ENCODE data around the gene ZC3H12D.
"Not testable (repeated sequence)": the region's sequence is repeated elsewhere in the genome, so short reads cannot be mapped to it uniquely, and the experiment has no call there.

The ZC3H12D gene

DNA sequence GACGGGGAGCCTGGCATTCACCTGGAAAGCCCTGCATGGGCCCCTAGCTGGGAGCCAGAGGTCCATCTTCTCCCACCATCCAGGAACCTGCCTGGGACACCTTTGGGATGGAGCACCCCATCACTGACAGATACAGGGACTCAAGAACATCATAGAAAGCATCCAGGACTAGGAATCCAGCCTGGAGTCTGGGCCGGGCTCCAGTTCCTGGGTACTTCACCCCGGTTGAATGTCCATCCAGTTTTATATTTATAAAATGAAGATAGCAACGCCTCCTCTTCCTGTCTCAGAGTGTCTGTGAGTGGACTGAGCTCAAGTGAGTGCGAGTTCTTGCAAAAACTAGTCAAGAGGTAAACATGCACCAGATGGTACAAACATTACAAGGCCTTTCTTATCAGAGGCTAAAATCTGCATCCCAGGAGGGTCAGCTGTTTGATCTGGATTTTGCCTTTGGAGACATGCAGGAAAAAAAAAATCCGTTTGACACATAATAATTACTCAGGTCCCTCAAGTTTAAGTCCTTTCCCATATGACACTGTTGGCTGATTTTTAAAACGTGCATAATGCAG lies 27.4 kb downstream of the ZC3H12D start:
- DNase-seq, result no peak

DNA sequence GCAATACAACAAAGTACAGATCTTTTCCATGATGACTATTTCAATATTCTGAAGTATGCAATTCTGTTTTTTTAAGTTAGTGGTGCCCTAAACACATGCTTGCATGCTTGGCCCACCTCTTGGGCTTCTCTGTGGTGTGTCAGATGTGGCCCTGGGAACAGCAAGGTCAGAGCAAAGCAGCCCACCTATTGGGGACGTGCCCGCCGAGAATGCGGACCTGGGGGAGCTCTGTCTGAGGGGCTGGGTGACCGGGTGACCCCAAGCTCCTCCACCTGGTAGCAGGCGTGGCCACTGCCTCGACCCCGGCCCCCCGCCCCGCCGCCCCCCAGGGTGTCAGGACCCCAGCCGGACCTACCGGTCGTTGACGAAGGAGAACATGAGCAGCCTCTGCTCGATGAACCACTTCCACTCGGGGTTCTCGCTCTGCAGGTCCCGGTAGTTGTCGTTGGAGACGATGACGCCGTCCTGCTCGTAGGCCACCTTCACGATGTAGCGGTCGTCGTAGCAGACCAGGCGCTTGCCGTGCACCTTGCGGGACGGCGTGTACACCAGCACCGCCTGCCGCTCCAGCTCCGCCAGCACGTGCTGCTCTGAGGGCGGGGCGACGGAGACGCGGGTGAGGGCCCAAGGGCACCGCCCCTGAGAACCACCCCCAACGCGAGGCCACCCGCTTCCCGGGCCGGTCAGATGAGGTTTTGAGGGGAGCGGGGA lies 28.3 kb downstream of the ZC3H12D start:
- DNase-seq, result no peak

DNA sequence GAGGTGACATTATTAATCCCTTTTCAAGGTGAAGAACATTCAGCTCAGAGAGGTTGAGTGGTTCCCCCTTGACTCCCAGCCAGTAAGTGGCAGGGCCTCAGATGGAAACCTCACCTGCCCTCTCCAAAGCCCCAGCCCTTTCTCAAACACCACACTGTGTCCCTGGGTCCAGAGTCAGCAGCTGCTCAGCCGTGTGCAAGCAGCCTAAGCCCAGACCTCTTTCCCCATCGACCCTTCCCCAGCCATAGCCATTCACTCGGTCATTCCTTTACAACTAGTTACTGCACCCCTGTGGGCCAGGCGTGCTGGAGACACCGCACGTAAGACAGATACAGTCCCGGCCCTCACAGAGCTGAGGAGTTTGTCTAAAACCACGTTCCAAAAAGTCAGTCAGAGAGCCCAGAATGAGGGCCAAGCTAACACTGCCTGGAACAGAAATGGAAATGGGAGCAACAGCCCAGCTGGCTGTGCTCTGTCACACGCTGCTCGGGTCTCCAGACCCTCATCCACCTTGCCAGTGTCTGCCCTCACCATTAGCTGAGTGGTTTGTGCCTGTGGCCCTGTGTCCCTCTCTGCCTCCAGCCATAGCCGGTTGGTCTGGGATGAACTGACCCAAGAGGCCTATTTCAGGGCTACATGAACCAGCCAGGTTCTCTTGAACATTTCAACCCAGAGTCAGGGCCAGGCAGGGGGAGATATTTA lies 29.6 kb downstream of the ZC3H12D start:
- DNase-seq, result no peak

DNA sequence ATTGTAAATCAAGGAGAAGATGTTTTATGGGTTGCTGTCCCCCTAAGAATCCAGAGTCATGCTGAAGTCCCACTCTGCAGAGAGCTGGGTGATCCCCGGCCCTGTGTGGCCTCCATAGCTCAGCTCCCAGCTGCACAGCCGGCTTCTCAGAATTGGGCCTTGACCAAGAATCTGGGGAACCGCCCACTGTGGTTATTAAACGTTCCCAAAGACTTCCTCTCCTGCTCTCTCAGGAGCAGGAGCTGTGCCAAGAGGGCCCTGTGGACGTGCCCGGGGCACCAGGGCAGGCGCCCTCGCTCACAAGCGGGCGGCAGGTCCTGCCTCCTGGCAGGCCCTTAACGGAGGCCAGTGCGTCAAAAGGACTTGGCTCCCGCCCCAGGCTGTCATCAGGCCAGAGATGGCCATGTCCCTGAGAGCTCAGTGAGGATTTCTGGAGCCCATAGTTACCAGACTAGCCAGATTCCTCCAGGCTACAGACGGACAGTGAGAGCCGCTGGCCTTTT lies 30.4 kb downstream of the ZC3H12D start:
- no peak for DNase-seq

DNA sequence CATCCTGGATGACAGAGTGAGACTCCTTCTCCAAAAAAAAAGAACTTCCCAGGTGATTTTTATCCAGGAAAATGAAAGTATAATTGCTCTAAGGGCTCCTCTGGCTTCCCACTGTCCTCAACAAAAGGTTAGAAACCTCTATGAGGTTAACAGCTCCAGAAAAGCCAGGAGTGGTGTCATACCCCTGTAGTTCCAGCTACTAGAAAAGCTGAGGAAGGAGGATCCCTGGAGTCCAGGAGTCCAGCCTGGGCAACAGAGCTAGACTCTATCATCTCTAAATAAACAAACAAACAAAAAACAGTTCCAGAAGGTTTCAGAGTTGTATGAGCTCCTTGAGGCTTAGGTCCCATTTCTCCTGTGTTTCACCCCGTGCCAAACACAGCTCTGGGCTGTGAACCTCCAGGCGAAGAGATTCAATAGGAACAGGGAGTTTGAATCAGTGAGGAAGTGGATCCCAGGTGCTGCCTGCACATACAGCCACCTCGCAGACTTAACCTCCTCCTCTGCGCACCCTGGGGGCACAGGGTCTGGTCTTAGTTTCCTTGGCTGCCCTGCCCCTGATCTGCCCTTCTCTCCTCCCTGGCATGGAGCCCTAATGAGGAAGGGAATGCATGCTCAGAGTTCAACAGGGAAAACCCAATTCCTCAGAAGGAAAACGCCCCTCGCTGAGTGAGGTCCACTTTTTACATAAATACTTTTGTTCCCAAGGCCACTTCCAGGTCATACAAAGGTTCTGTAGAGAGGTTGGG lies 31.0 kb downstream of the ZC3H12D start:
- DNase-seq, result no peak

DNA sequence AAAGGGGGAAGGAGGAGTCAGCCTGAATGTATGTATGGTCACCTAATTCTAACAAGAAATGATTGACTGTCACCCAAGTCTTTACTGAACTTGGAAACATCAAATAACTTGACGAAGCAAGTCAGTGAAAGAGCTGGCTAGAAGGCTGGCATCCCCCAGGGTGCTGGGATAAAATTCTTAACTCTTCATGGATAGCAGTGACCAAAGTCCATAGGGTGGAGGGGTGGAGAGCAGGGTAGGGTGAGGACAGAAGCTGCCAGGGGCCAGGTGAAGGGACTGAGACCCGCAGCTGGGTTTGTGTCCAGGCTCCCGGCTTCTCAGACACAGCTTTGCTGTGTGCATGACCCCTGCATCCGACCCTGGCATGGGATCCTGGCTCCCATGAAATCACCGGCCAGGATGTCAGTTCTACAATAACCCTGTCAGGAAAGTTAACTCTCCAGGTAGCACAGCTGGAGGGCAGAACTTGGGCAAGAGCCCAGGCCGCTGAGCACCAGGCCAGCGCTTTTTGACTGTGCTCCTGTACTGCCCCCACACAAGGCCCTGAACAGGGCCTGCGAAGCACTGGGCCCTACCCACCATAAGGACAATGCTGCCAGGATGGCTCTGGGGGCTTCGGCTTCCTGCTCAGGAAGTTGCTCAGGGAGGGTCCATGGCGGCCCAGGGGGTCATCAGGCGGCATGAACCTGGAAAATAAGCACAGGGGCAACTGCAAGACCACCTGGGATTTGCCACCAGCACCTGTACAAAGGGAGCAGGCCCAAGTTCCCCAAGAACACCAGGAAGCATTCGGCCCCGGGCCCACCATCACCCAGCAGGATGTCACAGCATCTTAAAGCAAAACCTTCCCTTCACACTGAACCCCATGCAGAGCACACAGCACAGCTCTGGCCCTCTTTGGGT lies 32.5 kb downstream of the ZC3H12D start:
- no peak for DNase-seq

DNA sequence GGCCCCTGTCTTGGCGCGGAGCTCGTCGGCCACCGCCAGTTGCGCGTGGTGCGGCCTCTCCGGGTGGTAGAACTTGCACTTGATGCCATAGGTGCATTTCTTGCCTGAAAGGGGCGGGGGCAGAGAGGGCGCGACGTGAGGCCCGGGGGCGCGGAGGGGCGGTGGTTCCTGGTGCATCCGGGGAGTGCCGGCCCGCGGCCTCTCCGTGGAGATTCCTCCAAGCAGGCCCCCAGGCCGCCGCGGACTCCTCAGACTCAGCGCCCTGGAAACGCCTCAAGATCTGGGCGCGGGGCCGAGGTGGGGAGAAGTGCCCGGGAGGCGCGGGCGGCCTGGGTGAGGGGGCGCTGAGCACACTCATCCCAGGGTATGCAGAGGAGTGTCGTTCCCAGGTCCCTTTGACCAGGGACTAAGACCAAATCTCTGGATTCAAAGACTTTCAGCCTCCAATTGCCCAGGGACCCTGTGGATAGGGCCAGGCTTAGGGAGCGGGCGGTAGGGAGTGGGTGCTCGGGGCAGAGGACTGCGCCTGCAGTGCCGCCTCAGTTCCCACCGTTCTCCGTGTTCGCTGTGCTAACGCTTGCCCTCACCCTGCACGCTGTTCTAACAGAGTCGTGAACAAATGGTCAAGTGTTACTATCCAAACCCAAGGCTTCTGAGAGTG lies 33.3 kb downstream of the ZC3H12D start:
- DNase-seq, result peak; percentile 67

DNA sequence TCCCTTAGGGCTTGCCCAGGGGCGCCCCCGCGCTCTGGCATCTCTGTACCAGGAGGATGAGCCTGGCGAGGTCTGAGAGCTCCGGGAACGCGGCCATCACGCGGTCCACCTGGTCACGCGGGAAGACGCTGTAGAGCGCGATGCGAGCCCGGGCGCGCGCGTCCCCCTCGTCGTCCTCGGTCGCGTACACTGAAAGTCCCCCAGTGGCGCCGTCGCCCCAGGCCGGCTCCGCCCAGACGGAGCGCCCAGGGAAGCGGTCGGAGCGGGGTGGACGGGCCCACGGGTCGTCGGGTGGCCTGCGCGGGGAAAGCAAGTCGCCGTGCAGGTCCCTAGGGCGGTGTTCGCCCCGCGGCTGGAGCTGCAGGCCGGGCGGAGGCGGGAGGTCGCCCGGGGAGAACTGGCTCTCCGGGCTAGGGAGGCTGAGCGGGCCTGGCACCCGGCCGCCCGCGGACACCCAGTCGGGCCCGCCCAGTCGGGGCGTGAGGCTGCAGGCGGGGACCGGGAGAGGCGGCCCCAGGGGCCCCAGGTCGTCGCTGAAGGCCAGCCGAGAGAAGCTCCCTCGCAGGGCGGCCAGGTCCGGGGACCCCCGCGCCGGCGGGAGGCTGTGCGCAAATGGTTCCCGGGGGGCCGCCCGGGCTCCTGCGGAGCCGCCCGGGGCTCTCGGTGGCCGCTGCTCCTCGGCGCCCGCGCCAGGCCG lies 34.0 kb downstream of the ZC3H12D start:
- no peak for DNase-seq

DNA sequence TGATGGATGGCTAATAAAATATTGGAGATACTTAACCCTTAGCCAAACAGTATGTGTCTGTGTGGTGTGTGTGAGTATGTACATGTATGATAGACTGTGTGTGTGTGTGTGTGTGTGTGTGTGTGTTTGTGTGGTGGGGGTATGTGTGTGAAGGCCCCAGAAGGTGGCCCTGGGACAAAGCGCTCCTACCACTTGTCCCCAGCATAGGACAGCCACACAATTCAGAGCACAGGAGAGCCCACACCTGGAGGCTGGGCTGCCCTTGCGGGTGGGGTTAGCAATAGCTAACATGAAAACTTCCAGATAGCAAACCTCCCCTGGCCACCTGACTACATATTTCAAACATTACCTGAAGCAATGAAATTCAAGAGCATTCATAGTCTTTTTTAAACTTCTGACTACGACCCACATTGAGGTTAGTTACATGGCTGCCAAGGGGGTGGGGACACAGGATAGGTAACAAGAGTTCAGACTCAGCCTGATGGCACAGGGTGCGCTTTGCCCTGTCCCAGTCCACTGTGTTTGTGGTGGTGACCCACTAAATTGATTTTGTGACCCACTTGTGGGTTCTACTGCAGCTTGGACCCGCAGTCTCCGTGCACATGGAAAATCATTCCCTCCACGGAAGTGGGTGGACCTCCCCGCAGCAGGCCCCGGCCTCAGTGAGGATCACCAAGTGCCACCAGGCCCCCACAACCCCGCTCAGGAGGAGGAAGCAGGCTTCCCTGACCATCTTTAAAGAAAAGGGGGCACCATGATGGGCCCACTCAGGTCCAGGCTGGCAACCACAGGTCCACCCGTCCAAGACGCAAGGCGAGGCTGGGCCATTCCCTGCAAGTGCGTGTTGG lies 34.8 kb downstream of the ZC3H12D start:
- DNase-seq, result no peak

DNA sequence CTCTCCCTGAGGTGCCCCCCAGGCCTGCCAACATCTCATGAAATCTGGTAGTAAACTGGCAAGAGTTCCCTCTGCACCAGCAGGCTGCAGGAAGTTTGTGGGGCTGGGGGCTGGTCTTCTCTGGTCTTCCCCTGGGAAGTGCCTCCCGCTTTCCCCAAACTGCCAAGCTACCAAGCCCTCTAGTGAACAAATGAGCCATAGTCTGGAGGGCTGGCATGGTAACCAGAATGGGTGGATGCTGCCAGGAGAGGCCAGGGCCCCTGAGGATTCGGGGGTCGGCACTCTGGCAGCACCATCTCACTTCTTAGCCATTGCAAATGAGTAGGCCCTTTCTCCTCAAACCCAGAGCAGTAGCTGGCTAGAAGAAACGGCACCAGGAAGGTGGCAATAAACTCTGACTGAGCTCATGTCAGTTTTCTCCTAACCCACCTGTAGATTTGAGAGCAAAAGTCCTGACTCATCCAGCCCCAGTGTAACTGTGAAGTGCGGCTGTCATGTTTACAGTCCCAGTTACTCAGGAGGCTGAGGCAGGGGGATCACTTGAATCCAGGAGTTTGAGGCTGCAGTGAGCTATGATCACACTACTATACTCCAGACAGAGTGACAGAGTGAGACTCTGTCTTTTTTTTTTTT lies 35.9 kb downstream of the ZC3H12D start:
- no peak for DNase-seq

DNA sequence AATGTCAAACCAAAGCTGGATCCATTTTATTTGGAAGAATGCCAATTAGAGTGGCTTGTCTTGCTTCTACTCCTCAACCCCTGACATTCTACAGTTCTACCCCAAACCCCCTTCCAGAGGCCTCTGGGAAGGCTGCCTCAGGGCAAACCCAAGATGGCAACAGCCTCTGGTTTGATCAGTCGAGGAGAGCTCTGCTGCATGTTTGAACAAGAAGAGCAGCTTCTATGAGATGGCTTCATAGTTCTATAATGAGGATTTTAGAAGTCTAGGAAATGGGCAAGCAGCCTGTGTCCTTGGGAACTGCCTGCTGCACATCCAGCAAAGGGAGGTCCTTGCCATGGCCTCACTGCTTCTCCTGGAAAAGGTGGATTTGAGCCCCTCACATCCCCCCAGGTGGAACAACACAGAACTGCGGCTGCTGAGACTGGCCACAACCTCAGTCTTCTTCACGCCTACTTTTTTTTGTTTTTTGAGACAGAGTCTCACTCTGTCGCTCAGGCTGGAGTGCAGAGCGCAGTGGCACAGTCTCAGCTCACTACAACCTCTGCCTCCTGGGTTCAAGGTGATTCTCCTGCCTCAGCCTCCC lies 37.9 kb downstream of the ZC3H12D start:
- DNase-seq, result no peak

DNA sequence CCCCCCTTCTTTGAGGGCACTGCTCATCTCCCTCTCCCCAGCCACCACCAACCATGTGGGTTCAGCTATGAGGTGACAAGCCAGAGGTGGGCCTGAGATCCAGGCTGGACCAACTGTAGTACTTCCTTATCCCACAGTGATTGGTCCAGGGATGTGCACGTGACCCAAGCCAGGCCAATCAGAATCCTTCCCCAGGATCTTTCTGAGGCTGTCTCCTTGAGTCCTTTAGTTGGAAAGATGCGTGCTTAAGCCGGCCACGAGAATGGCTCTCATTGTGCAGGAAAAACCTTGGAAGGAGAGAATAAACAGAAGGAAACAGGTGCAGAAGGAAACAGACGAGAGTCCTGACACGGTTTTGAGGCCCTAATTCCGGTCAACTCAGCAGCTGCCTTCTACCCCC lies 39.2 kb downstream of the ZC3H12D start:
- DNase-seq, result no peak

DNA sequence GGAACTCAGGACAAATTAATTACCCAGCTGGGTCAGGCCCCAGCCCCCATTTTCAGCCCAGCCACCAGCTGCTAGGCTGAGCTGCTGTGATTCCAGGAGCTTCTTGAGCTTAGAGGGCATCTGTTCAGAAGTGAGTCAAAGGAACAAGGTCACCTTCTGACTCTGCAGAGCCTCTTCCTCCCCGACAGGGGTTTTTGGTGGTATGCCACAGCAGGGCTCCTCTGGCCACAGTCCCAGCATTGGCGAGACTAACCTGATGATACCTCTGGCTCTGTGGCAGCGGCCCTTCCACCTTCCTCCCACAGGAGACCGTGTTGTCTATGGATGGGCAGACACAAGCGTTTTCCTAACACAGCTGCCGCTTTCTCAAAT lies 39.7 kb downstream of the ZC3H12D start:
- no peak for DNase-seq

DNA sequence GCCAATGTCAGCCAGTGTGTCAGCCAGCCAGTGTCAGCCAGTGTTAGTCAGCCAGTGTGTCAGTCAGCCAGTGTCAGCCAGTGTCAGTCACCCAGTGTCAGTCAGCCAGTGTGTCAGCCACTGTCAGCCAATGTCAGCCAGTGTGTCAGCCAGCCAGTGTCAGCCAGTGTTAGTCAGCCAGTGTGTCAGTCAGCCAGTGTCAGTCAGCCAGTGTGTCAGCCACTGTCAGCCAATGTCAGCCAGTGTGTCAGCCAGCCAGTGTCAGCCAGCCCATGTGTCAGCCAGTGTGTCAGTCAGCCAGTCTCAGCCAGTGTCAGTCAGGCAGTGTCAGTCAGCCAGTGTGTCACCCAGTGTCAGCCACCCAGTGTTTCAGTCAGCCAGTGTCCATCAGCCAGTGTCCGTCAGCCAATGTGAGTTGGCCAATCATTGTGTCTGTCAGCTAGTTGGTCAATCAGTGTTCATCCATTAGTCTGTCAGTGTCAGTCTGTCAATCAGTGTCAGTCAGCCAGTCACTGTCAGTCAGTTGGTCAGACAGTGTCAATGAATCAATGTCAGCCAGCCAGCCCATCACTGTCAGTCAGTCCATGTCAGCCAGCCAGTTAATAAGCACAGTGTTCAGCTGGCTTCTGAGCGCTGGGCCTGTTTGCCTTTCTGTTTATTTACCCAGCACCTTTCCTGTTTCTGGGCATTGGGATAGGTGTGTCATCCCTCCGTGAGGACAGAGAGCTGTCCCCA lies 40.3 kb downstream of the ZC3H12D start:
- DNase-seq, result not testable (repeated sequence)

DNA sequence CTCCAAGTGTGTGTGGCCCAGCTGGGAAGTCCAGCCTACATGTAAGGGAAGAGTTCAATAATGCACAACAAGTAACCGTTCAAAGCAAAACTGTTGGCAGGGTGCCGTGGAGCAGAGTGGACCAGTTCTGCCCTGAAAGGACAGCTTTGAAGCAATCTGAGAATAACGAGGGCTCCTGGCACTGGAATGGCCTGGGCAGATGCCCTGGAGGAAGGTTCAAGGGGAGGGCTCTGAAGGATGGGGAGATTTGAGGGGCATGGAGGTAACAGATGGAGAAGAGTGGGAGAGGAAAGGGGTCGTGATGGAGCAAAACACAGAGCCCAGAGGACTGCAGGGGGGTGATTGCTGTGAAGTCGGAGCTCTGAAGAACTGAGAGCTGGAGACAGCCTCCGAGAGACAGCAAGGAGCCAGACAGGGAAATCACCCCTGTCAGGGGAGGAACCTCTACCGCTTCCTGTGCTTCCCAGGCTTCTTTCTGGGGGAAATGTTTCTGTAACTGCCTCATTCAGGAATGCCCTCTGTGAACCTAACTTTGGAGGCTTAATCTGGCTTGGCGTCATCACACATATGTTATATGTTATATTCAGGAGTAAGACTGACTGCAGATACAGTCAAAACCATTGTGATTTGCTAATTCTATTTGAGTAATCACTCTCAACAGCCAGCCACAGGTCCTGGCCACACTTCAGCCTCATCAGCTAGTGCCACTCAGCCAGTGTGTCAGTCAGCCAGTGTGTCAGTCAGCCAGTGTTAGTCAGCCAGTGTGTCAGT lies 41.2 kb downstream of the ZC3H12D start:
- no peak for DNase-seq

DNA sequence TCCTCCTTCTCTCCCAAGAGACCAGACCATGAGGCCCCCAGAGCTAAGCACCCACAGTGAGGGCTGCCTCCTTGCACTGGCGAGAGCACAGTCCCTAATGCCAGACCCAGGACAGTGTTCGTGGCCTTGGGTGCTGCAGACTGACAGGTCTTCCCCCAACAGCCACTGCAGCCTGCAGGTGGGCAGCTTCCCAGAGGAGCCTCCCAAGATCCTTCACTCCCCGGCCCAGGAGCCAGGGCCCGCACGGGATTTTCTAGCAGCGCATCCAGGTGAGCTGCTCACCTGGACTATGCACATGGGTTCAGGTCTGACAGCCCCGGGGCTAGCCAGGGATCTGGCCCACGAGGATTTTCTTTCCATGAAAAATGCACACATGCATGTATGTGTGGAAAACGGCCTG lies 43.1 kb downstream of the ZC3H12D start:
- no peak for DNase-seq

DNA sequence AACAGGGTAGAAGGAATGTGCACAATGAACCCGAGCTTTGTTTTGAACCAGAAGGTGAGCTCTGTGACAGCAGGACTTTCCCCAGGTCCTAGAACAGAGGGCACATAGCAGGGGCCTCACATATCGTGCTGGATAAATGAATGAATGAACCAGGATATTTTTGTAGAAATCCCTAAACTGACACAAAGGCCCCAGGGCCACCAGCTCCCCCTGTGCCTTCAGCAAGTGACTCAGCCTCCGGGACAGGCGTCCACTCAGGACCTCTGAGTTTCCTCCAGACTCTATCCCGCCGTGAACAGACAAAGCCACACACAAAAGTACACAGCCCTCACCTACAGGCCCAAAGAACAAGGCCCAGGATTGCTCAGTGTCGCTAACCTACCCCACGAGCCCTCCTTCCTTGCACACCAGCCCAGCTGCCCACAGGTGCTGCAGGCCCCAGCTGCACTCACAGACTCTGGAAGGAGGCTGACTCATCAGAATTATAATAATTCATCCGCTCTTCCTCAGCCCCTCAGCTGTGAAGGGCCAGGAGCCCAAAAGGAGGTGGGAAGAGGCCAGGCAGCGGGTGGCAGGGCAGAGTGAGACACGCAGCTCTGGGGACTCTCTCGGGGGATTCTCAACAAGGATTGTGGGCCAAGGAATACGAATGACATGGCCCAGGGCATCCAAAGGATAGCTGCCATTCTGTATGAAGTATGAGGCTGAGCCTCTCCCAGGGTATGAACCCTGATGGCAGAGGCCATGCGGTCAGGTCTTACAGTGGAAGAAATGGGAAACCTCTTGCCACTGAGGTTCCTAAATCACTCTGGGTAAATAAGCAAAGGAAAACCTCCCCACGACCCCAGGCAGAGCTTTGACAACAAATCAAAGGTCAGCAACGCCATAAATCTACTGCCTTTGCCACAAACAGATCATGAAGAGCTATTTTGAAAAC lies 43.8 kb downstream of the ZC3H12D start:
- no peak for DNase-seq
